GM10266 (cell line): ENCODE measurements around the gene ATL2.
"Not testable (repeated sequence)": the region's sequence is repeated elsewhere in the genome, so short reads cannot be mapped to it uniquely, and the experiment has no call there.

ENCODE experiments used
- DNase-seq: peaks from one replicate; pipeline ENCODE4 v3.0.0; 2012; ENCODE audit errors: extremely low spot score
- TF ChIP-seq, protein P1 (sequence below): IDR thresholded peaks from 2 replicates; pipeline ENCODE4 v1.5.1; 2012; ENCODE audit warnings: mild to moderate bottlenecking, low read depth; ENCODE audit not compliant: control insufficient read depth, insufficient read depth; ENCODE audit errors: missing control alignments

The ATL2 gene

DNA sequence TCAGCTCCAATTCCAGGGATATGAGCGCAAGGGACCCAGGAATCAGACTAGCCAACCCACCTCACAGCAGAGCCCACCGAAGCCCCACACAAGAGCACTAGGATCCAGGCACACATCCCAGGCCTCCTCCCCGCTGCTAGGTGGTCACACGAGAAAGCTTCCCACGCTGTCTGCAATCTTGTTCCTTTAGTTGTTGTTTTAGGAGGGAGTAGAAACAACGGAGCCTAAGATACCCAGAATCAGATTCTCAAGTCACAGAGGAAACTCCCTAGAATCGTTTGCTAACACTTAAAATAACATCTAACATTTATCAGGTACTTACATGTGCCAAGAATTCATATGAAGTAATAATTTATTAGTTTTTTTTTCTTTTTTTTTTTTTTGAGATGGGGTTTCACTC lies 9.7 kb upstream of the ATL2 start:
- DNase-seq: no peak
- TF ChIP-seq, protein P1, sequence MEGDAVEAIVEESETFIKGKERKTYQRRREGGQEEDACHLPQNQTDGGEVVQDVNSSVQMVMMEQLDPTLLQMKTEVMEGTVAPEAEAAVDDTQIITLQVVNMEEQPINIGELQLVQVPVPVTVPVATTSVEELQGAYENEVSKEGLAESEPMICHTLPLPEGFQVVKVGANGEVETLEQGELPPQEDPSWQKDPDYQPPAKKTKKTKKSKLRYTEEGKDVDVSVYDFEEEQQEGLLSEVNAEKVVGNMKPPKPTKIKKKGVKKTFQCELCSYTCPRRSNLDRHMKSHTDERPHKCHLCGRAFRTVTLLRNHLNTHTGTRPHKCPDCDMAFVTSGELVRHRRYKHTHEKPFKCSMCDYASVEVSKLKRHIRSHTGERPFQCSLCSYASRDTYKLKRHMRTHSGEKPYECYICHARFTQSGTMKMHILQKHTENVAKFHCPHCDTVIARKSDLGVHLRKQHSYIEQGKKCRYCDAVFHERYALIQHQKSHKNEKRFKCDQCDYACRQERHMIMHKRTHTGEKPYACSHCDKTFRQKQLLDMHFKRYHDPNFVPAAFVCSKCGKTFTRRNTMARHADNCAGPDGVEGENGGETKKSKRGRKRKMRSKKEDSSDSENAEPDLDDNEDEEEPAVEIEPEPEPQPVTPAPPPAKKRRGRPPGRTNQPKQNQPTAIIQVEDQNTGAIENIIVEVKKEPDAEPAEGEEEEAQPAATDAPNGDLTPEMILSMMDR: no peak

DNA sequence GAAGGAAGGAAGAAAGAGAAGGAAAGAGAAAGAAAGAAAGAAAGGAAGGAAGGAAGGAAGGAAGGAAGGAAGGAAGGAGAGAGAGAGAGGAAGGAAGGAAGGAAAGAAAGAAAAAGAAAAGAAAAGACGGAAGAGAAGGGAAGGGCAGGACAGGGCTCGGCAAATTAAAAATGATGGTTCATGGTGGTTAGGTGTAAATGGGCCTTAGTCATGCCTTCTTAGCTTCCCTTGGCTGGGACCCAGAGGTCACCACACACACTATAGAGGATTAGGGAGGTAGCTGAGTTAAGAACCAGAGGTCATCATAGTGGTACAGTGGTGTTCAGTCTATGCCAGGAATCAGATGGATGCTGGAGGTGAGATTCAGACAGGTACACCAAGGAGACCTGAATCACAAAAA lies 9.3 kb upstream of the ATL2 start:
- TF ChIP-seq, protein P1: no peak
- DNase-seq: no peak

DNA sequence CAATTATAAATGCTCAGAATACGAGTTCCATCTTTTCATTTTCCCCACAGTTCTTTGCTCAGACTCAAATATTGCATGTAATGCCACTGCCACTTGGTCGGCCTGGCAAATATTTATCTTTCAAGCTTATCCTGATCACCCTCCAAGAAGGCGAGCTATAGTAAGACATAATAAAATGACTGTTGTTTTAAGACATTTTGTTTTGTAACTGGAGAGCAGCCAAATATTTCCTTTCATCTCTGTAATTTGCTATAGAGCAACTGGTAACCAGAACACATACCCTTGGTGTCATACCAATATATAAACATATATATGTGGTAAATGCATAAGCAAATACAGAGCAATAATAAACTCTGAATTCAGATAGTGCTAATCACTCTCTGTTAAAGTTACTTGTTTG lies 7.3 kb upstream of the ATL2 start:
- no peak for DNase-seq
- TF ChIP-seq, protein P1: no peak

DNA sequence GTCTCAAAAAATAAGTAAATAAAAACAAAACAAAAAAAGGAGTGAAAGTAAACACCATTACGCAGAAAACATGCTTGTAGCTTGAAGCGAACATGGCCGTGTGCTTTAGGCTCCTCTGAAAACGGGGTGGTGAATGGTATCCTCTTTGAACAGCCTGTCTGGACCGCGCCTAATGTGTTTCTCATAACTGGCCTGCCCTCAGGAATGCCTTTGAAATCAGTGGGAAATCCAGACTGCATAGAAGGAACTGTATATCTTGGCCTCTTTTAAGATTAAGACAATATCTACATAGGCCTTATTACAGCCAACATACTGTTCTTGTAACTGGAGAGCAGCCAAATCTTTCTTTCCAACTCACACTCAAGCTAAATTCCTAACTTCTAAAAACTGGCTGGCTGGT lies 6.7 kb upstream of the ATL2 start:
- not testable (repeated sequence) for DNase-seq

DNA sequence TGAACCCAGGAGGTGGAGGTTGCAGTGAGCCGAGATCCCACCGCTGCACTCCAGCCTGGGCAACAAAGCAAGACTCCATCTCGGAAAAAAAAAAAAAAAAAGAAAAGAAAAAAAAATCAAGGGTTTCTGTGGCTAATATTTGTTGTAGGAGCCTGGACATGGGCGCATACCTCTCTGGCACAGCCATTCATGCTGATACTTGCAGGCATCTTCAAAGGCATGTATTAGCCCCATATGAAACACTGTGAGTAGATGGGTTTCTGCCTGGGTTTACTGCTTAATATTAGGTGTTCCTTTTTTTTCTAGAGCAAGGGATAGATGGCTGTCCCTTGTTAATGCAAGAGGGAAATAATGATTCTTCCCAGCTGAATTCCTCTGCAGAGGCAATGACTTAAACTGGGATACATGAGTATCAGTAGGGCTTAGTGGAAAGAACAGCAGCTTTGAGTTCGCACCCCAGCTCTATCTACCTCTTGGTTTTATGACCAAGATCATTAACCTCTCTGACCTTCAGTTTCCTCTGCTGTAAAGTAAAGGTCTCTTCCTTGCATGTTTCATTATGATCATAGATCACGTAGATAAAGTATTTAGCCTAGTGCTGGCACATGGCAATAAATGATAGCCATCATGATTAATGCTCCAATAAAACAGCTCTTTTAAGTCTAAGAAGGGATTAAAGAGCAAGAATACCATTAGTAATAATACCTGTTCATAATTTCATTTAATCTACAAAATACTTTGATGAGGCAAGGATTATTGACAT lies 4.5 kb upstream of the ATL2 start:
- TF ChIP-seq, protein P1: no peak
- DNase-seq: no peak

DNA sequence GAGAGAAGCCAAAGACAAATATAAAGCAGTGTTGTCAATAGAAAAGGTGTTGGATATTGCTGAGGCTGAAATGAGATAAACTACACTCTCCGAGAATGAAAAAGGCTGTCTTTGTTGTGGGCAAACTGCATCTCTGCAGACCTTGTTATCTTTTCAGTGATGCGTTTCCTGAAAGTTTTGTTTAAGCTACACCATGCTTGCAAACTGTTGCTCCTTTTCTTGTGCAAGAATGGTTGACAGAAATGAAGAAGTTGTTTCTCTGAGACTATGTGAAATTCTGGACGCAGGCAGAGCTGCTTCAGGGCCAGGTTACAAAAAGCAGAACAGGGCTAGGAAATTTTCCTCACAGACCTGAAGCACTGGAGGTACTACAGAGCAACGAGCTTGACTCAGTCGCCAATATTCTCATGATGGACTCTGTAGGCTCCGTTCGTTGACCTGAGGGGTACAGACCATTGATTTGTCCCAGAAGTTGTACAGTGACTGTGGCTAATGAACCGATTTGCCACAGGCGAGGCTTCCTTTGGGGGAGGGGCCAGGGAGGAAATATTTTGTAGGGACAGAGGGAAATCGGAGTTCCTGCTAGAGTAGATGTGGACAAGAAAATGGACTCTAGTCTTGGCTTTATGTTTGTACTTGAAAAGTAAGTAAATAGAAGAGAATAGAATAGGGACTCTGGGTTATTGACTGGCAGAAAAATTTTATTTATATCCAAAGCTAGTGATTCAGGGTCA lies 3.5 kb upstream of the ATL2 start:
- TF ChIP-seq, protein P1: no peak
- no peak for DNase-seq

DNA sequence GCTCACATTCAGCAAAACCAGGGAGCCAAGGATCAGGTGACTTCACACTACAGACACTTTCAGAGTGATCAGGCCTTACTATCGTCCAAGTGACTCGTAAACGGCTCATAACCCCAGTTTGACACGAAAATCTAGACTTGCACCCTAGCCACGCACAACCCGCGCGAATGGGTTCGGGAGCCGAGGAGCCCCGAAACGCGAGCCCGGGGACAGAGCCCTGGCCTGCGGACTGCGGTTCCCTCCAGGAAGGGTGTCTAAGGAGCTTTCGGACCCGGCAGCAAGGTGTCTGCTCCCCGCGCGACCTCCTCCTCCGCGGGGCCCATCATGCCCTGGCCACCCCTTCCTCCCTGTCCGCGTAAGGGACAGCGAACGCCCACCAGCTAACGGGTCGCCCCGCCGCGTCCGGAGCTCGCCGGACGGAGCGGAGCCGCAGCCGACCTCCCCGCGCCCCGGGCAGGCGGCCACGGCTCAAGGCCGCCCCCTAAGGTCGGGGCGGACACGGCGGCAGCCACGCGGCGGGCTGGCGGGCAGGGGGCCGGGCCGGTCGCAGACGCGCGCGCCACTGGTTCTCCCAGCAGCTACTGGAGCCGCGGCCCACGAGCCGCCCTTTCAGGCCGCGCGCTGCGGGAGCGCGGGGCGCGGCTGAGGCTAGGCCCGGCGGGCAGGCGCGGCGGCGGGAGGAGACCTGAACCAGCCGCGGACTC lies 575 bp downstream of the ATL2 start:
- TF ChIP-seq, protein P1: peak; percentile 78
- peak; percentile 88 for DNase-seq
